GM19467 (cell line): Measurements from ENCODE around the gene PSMD9.

Experiments used
- ATAC-seq: cut with Tn5 transposase; IDR thresholded peaks from one replicate; pipeline ENCODE4 v1.9.1; 2021; ENCODE audit warnings: mild to moderate bottlenecking, moderate library complexity; ENCODE audit not compliant: unreplicated experiment

The PSMD9 gene

GRCh38 chr12:121949648-121950397 is 61.2 kb downstream of the PSMD9 start:
- ATAC-seq, result no peak

DNA sequence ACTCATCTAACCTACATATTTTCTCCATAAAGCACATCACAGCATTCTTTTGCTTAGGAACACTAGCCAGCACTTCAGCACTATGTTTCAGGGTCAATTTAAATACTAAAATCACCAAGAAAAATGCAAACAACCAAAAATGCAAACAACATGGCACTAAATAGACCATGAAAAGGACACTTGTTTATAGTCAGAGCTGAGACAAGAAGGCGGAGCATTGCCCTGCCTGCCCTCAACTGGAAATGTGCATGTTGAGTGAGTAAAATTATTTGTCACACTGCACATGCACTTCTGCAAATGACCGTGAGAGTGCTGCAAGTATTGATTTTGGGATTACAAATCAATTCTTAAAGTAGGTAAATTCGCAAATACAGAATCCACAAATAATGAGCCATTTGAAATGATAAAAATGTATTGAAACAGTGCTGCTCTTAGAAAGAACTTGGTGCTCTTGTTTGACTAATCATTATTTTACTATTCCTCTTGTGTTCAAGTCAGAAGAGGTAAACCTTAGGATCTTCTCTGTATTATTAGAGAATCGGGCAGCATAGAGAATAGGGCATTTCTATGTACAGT is 64.6 kb downstream of the PSMD9 start:
- ATAC-seq, result no peak

- ATAC-seq, result no peak
These were observed 65.1 kb downstream of the PSMD9 start for GRCh38 chr12:121953695-121954094.

GRCh38 chr12:121955258-121956237 is 67.0 kb downstream of the PSMD9 start:
- ATAC-seq, result no peak

GRCh38 chr12:121957861-121958515 is 69.4 kb downstream of the PSMD9 start:
- ATAC-seq, result no peak

DNA sequence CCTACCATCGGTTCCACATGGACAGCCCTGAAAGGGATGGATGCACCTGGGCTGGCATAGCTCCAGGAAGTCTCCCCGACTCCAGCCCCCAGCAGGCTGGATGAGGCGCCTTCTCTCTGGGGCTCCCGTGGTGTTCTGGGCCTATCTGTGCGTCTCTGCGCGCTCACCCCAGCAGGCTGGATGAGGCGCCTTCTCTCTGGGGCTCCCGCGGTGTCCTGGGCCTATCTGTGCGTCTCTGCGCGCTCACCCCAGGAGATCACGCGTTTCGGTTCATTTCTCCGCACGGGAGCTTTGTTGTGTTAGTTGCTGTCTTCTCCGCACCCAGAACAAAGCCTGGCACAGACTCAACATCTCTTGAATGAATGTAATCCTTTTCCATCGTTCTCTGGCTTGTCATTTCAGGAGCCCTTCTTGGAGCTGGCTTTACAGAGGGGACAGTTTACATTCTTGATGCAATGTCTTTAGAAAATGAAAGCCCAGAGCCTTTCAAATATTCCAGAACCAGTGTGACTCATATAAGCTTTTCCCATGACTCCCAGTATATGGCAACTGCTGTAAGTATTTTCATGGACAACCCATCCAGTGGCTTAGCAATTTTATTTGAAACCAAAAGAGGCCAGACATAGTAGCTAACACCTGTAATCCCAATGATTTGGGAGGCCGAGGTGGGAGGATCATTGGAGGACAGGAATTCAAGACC is 70.1 kb downstream of the PSMD9 start:
- ATAC-seq, result no peak

DNA sequence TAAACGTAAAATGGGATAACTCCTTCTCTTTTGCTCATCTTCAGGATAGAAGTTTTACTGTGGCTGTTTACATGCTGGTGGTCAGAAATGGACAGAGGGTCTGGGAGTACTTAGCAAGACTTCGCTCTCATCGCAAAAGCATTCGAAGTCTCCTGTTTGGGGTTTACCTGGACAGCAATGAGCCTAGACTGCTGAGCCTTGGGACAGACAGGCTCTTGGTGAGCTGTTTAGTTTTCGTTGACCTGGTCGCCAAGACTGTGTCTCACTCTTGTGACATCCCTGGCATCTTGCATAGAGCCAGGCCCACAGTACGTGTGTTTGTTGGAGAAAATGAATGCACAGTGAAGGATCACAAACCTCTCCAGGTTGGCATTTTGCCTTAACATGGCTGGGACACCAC is 72.0 kb downstream of the PSMD9 start:
- ATAC-seq, result no peak

GRCh38 chr12:121961195-121961879 is 72.7 kb downstream of the PSMD9 start:
- ATAC-seq, result no peak

DNA sequence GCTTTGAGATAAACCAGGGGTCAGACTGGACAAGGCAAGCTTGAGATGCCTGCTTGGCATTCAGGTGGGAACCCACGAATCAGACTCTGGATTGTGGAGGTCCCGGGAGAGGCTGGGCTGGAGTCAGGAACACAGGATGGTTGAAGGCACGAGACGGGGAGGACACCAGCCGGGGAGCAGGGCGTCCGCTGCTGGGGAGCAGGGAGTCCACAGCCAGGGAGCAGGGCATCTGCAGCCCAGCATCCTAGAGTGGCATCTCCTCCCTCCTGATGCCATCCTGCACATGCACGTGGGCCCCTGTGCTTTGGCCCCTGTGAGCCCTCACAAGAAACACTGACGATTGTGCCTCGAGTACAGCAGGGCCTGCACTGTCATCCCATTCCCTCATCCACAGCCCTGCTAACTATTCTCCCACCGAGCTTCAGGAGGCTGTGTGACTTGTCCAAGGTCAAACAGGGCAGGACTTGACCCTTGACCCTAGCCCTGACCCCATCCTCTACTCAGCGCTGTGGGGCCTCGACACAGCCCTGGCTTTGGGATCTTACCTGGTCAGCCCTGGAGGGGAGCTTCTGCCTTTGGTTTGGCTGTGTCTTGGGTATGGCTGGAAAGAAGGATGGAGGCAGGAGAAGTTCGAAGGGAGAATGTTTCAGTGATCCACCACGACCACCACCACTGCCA is 74.9 kb downstream of the PSMD9 start:
- no peak for ATAC-seq

- no peak for ATAC-seq
These were observed 76.4 kb downstream of the PSMD9 start for GRCh38 chr12:121964813-121965643.

DNA sequence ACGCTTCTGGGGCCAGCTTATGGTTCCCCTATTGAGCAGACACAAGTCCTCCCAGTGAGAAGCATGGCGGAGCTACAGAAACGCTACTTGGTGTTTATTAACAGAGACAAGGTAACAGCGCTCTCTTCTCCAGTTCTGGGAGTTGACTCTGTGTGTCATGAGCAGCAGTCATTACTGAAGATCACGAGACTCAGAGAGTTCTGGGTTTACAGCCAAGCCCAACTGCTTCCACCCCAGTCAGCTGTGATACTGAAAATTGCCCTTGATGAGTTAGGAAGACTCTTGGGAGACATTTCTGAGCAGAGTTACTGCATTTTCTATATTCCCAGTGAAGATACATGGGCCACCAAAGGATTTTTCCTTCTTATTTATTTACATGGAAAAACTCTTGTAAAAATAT is 78.4 kb downstream of the PSMD9 start:
- ATAC-seq, result no peak
